Ovary (tissue), 3 donors: Measurements from ENCODE around the gene C20orf204.

Source experiments
- CTCF ChIP-seq, 3 donors: fragments of 450-650 bp in 2 of 3; fragments of 200-600 bp in 1 of 3; IDR thresholded peaks; one replicate each; pipeline versions ENCODE4 v1.5.1 to v1.8.0; 2016 to 2022; ENCODE audit warnings: antibody characterized with exemption in 3 of 3, mild to moderate bottlenecking in 1 of 3
- POLR2A ChIP-seq: fragments of 450-650 bp; IDR thresholded peaks from one replicate; pipeline ENCODE4 v1.6.1; 2017; ENCODE audit warnings: antibody characterized with exemption, mild to moderate bottlenecking, moderate library complexity
- donor health status: DM: no; HTN: no; CAD: no.

- no peak for TF ChIP-seq CTCF (IDR thresholded peaks at IDR 0.05)
- TF ChIP-seq POLR2A, result no peak
Measured at GRCh38 chr20:64022671-64023360, 13.2 kb upstream of the C20orf204 start.
